ENCODE data around the gene ERVFRD-1.

- TF ChIP-seq SP1 (CRISPR knock-in tag; conservative IDR thresholded peaks at IDR 0.05) (no peak), IRF2 (CRISPR knock-in tag; IDR thresholded peaks at IDR 0.05; ENCODE audit: borderline replicate concordance, low read depth) (no peak), PREB (CRISPR knock-in tag; IDR thresholded peaks at IDR 0.05; ENCODE audit: borderline replicate concordance) (no peak), ELF4 (CRISPR knock-in tag; IDR thresholded peaks at IDR 0.05; ENCODE audit: low read depth) (no peak), ATF1 (CRISPR knock-in tag; IDR thresholded peaks at IDR 0.05) (no peak), CTCF (IDR thresholded peaks at IDR 0.05) (no peak), FOXP4 (CRISPR knock-in tag; IDR thresholded peaks at IDR 0.05) (no peak), E2F4 (CRISPR knock-in tag; IDR thresholded peaks at IDR 0.05; ENCODE audit: borderline replicate concordance, low read depth) (no peak), ZNF532 (CRISPR knock-in tag; IDR thresholded peaks at IDR 0.05; ENCODE audit: borderline replicate concordance) (no peak), USF1 (CRISPR knock-in tag; IDR thresholded peaks at IDR 0.05) (no peak), JUN (CRISPR knock-in tag; IDR thresholded peaks at IDR 0.05) (no peak), ATF6 (CRISPR knock-in tag; IDR thresholded peaks at IDR 0.05) (no peak)
Observed at GRCh38 chr6:11155589-11155988, 44.1 kb upstream of the ERVFRD-1 start.

Data from WTC11 (cell line).